Measurements from ENCODE around the gene SPTY2D1.
A peak's percentile ranks its signal among the peaks of the same experiment; 100 is the strongest.
"Not testable (repeated sequence)": the region's sequence is repeated elsewhere in the genome, so short reads cannot be mapped to it uniquely, and the experiment has no call there.

The SPTY2D1 gene

DNA sequence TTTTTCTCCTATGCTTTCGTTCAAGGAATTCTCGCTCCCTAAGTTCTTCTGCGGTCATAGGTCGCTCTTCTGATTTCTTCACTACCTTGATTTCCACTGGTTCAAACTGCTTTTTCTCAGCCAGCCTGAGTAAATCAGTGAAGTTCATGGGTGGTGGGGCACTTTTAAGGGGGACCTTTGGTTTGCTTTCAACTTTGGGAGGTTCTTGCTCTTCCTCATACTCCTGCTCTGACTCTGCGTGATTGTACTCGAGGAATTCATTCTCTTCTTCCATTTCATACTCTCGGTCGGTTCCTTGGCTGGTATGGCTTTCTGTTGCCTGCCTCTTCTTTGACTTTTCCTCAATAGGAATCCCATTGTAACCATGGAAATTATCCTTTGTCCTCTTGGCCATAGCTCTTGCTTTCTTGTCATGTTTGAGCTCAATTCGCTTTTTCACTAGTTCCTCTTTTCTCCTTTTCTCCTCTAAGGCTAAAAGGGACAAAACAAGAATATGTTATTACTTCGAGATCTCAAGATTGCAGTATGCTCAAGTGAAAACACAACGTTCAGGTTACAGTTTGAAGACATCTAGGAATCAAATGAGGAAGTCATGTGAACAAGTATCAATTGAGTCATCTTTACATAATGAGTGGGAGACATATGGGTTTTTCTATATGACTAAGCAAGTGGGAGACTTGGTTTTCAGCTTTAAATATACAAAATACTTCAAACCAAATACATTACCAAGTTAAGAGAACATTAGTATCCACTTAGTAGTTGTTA, 18.3 kb downstream of the SPTY2D1 start:
- DNase-seq, result no peak

DNA sequence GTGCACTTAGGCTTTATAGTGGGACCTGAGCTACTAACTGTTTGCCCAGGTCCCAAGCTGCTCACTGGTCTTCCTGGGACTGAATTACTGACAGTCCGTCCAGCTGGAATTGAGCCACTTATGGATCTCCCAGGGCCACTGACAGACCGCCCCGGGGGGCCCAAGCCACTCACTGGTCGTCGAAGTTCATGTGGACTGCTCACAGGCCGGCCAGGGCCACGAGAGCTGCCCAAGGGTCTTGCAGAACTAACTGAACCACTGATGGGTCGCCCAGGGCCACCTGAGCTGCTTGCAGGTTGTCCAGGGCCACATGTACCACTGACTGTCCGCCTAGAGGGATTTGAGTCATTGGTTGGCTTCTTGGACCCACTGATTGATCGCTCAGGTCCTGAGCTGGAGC, 19.5 kb downstream of the SPTY2D1 start:
- DNase-seq, result no peak

DNA sequence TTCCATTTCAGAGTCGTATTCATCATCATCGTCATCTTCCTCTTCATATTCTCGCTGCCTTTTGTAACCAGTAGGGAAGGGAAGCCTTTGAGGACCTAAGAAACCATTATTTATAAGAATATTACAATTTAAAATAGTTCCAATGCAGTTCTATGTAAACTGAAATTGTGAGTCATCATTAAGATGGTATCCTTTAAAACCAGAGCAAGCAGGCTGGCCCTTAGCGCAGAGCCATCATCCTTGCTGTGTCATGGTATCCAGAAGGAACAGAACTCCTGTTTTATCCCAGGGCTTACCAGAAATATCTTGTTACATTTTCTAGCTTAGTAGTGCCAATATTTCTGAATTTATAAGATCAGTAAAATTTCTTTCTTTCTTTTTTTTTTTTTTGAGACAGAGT, 21.7 kb downstream of the SPTY2D1 start:
- DNase-seq, result no peak

DNA sequence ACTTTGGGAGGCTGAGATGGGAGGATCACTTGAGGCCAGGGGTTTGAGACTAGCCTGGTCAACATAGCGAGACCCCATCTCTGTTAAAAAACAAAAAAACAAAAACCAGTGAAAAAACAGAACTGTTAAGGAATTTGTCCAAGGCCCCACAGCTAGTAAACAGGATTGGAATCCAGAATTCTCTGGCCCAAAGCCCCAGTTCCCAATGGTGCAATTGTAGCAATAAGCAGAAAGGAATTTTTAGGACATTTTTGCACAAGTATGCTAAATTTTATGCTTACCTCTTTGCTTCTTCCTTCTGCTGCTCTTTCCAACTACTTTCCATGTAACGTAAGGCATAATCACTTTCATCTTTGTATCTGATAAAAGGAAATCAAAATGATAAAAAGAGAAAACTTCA, 22.9 kb downstream of the SPTY2D1 start:
- DNase-seq, result no peak

DNA sequence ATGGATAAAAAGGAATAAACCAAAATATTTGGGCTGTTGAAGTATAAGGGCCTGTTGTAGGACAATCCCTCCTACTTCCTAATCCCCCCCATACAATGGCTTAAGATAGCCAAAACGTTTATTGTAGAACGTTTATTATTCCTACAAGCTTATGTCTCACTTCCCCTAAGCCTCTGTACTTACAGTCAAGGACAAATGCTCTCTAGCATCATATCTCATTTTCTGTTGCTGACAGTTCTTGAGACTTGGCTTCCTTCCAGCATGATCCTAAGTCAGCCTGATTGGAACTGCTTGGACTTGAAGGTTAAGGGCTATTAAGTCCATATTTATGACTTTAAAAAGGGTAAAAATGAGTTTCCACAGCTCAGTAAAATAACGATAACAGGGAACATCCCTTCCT, 25.8 kb downstream of the SPTY2D1 start:
- DNase-seq, result no peak

DNA sequence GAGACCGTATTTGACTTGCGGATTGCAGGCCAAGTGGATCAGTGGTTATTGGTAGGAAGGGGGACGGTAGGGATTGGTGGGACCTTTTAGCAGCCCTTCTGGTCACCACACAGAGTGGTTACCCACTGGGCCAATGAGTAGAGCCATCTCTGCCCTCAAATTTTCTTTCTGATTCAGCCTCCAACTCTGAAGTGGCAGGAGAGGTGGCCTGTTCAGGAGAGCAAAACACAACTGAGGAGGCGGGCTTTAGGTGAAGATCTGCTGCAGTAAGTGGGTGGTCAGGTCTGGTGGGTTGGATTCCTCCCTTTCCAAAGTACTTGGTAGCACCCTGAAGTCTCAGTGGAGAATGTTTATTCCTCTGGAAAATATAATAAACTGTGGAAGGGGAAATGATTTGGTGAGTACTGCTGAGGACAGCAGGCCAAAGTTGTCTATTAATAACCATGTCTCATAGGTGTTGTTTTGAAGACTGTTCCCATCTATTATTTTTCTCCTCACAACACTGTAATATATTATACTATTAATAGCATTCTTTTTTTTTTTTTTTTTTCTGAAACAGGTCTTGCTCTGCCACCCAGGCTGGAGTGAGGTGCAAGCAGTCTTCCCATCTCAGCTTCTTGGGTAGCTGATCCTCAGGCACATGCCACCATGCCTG, 33.1 kb downstream of the SPTY2D1 start:
- DNase-seq, result no peak

DNA sequence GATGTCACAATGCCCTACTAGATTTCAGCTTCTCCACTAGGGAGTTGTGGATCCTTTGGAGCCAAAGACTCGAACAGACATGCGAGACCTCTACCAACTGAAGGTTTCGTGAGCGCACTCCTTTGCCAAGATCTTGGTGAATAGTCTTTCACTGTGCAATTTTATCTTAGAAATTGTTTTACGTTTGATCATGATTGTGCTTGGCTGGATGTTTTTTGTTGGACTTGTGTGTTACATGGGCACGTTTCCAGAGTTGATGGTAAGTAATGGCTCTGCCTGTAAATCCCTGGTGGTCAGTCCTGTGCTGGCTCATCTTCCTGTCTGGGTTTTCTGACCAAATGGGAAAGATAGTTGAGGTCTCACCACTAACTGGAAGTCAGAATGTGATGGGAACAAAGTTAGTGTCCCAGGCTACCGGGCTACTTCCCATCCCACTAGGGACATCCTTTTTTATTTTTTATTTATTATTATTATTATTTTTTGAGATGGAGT, 34.4 kb downstream of the SPTY2D1 start, which contains the start of gene MISFA:
MISFA (plus strand) TSS at position 51 of the 492 bp plus-strand sequence; CDS start at position 191, 140 bp downstream.
- no peak for DNase-seq

DNA sequence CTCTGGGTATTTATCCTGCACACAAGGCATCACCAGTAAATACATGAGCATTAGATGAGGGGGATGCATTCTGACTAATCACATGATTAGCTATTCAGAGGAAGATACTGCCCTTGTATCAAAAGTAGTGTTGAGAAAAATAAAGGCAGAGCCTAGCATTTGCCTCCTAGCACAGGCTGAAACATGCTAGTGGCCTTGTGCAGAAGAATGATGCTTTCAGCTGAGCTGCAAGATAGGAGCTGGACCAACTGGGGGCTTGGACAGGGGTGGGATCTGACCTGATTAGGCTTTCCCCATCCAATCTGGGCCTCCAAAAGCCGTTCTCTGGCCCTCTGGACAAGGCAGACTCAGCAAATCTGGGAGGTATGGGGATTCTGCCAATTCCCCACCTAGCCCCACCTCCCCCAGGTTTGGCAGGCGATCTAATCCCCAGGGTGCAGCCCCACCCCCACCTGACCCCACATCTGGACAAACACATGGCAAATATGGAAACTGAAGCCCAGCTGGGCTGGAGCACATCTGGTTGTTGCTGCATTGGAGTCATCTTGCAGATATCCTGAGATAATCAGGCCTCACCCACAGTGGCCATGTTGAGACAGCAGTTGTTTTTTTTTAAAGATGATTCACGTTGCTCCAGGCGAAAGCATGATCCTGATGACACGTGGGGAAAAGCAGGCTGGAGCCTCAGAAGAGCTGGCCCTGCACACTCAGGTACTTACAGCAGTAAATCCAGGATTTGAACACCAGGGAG, 39.0 kb downstream of the SPTY2D1 start:
- no peak for DNase-seq

DNA sequence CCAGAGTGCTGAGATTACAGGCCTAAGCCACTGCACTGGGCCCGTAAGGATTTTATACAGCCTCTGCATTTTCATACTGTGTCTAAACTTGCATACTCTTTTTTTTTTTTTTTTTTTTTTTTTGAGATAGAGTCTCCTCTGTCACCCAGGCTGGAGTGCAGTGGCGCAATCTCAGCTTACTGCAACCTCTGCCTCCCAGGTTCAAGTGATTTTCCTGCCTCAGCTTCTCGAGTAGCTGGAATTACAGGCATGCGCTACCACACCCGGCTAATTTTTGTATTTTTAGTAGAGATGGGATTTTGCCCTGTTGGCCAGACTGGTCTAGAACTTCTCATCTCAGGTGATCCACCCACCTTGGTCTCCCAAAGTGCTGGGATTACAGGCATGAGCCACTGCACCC, 40.1 kb downstream of the SPTY2D1 start:
- not testable (repeated sequence) for DNase-seq

DNA sequence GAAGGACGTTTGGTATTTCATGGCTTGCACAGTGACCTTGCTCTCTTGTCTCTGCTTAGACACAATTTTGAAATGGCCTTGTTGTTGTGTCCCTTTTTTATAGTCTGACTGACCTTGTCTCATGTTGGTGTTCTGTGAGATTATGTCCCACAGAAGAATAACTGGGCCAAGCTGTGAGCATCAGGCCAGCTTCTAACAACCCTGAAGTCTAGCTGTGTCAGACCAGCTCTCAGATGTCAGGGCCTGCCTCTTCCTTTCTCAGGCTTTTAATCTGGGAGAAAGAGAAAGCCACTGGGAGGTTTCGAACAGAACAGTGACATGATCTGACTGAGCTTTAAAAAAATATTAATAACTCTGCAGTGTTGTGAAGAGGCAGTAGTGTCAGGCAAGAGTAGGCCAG, 43.6 kb downstream of the SPTY2D1 start:
- DNase-seq, result no peak

DNA sequence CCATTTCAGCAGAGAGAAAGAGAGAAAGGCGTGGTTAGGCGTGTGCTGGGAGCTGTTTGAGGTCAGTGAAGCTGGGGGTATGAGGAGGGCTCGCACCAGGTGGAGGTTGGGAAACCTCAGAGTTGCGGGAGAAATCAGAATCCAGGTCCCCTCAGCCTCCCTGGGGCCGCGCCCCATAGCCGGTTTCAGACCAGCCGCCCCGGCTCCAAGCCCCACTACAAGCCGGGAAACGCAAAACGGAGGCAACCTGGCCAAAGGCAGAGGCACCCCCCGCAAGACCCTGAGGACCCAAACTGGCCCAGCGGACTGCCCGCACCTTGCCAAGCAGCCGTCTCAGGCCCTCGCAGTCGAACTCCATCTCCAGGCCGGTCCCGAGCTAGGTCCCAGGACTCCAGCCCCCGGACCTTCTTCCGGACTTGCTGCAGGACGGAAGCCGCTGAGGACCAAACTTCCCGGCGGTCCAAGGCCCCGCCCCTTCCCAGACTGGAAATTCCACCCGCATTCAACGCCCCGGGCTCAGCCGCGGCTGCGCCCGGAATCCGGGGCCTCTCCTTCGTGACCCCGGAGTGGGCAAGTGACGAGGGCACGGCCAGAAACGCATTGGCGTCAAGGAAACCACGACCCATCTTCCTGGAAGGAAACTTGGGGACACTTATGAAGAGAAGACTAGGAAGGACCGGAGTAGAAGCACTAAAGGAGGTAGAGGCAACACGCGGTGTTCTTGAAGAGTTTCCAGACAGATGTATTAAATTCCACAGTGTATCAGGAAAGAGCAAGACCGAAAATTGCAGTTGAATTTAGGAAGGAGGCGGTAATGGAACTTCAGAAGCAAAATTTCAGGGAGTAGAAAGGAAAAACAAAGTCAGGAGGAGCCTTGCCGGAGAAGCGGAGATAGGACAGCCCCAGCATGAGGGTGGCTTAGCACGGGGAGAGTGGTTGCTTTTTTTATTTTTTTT, 45.6 kb downstream of the SPTY2D1 start, which contains the start of gene UEVLD:
UEVLD (minus strand) TSS at position 438 of the 956 bp plus-strand sequence; CDS start at position 358, 80 bp downstream.
- DNase-seq, result peak; percentile 35

DNA sequence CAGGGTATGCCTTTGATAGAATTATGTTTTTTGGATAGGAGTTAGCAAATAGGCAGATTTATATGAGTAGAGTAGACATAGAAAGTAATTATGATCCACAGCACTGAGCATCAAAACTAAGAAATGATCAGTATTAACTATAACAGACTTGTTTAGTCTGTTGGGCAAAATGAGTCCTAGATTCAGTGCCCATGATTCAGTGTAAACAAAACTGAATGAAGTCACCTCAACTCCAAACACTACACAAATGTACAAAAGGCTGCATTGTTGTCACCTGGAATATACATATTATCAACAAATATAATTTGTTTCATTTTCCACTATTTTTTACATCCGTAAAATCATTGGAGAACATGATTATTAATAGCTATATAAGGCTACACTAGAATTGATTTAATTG, 52.3 kb downstream of the SPTY2D1 start:
- no peak for DNase-seq

DNA sequence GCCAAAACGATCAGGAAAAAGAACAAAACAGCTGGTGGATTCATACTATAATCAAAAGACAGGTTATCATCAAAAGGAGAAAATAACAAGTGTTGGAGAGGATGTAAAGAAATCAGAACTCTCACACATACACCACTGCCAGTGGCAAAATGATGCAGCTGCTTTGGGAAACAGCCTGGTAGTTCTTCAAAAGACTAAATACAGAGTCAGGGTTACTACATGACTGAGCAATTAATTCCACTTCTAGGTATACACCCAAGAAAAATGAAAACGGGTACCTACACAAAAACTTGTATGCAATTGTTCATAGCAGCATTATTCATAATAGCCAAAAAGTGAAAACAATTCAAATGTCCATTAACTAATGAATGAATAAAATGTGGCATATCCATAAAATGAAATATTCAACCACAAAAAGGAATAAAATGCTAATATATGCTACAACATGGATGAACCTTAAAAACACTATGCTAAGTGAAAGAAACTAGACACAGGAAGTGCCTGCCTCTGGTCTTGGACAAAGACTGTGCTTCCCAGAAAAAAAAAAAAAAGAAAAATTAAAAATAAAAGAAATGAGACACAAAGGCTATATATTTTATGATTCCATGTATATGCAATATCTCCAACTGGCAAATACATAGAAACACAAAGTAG, 53.9 kb downstream of the SPTY2D1 start:
- DNase-seq, result no peak

DNA sequence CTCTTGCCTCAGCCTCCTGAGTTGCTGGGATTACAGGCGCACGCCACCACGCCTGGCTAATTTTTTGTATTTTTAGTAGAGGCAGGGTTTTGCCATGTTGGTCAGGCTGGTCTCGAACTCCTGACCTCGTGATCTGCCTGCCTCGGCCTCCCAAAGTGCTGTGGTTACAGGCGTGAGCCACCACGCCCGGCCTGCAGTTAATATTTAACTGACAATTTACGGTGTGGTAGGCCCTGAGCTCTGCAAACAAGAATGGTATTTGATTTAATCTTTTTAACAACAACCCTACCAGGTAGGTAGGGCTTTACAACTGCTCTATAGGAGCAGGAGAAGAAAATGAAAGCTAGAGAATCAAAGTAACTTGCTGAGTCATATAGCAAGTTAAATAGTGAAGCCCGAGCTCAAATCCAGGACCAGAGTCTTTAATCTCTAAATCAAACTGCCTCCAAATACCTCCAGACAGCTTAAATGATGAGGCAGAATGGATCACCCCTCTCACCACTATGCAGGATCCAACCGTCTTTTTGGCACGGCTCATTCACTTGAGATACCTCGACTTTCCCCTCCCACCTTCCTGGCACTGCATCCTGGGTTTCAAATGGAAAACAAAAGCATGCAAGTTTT, 55.1 kb downstream of the SPTY2D1 start:
- no peak for DNase-seq

DNA sequence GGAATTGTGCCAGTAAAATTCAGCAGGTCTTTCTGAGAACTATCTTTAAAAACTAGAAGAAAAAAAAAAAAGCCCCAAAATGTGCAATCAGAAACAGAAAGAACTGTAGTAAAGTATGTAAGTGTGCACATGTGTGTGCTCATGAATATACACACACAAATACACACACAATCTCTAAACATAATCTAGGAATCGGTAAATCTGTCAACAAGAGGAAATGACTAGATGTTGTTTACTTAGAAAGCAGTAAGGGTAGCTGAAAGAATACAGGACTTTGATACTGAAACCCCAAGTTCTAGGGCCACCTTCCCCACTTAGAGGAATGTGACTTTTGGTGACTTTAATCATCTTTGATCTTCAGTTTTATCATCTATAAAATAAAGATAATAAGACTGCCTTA, 58.8 kb downstream of the SPTY2D1 start:
- DNase-seq, result no peak

DNA sequence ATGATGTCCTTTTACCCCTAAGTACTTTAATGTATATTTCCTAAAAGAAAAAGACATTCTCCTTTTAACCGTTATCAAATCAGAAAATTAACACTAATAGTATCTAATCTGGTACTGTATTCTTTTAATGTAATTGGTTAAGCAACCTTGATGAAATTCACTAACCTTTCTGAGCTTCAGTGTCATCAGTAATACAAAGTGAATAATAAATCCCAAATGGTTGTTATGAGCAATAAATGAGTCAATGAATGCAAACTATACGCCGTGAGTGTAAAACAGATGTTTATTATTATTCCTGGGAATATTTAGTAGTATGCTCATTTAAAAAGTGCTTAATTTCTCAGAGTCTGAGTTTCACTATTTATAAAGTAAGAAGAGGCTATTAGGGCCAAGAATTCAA, 67.1 kb downstream of the SPTY2D1 start:
- no peak for DNase-seq

DNA sequence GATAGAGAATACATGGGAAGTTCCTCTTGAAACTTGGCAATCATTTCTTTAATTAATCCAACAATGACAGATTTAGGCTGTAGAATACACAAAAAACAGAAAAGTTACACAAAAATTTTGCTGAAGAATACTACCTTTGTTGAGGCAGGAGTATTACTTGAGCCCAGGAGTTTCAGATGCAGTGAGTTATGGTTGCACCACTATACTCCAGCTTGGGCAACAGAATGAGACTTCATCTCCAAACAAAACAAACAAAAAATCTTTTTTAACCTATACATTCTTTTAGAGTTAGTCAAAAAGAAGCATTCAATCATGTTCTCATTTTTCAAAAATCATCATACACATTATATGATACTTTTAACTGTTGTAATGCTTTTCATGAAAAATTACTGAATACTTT, 67.7 kb downstream of the SPTY2D1 start:
- no peak for DNase-seq

DNA sequence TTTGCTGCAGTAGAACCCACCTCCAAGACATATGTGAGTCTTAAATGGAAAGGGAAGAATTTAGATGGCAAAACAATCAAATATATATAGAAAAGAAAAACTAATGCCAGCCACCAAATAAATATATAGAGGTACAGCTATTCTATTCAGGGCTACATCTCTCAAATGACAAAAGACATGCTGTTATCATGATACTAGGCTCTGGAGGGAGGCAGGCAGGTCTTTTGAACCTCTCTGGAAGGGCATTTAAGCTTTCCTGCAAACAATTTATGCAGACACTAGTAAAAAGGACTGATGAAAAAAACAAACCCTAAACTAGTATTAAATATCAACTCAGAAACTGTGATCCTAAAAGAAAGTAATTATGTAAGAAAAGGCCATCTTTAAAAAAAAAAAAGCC, 70.0 kb downstream of the SPTY2D1 start:
- DNase-seq, result no peak

DNA sequence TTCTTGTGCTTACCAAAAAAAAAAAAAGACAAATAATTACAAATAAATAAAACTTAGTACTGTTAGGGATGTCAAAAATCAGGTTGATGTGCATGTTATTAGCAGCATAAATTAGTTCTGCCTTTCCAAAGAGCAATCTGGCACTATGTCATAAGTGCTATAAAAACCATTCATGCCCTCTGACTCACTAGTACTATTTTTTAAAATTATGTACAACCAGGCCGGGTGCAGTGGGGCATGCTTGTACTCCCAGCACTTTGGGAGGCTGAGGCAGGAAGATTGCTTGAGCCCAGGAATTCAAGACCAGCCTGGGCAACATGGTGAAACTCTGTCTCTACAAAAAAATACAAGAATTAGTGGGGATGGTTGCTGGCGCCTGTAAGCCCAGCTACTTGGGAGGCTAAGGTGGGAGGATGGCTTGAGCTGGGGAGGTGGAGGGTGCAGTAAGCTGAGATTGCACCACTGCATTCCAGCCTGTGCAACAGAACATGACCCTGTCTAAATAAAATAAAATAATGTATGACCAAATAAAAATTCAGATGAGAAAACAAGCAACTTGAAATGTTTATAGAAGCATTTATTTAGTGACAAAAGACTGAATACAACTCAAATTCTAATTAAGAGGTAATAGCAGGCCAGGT, 70.9 kb downstream of the SPTY2D1 start:
- no peak for DNase-seq
